Cerebellar nuclear complex (tissue), 1 donor: Measurements from ENCODE around the gene PCK1.

ENCODE experiments used
- DNase-seq, 2 experiments: peaks; one replicate each; lab custom pipeline; 2025; lab: John Stamatoyannopoulos, UW

The PCK1 gene

DNA sequence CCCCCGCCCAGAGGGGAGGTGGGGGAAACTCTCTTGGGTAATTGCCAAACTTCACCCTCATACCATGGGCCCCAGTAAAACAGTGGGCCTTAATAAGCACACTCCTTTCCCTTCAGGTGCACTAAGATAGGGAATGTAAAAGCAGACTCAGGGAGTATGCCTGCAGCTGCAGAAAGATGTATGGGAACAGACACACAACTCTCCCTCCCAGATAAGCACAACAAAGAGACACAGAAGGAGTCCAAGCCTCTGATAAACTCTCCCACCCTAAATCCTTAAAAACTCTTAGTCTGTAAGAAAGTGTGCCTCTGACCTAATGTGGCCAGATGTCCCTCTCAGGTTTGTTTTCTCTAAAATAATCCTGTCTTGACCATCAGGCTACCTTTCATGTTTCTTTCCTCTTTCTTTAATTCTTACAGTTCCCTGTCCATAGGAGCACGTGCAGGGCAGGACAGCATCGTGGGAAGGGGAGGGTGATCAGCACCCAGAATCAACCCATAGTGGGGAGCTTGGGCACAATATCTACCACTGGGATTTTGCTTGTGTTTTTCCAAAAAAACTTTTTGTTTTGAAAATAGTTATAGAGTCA lies 24.7 kb upstream of the PCK1 start:
- DNase-seq = no peak

GRCh38 chr20:57536771-57537724 lies 23.9 kb upstream of the PCK1 start:
- DNase-seq = no peak

DNA sequence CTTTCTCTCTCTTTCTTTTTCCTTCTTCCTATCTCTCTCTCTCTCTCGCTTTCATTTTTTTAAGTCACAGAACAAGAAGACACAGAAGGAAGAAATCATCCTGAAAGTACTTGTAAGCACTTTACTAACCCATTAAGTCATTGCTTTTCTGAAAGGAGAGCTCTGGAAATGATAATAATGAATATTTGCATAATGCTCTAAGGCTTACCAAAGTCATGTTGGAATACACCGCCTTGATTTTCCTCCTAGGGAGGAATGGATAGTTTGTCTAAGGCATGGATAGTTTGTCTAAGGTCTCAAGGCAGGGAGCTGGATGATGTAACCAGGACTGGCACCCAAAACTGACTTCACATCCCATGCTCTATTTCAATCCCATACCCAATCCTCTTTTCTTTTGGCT lies 23.1 kb upstream of the PCK1 start:
- DNase-seq = no peak

DNA sequence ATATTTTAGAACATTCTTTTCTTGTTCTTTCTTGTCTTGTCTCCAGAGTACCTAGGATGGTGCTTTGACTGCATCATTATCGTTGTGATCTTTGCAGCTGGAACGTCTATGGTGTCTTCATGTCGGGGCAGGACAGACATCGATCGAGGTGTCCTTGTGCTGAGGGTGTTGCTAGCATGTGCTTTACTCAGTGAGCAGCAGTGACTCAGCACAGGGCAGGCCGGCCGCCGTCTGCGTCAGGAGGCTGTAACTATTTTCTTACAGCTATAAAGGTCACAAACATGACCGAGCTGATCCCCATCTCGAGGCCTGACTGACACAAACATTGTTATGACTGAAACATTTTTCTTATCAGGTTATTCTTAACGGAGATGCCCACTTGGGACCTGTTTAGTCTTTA lies 21.0 kb upstream of the PCK1 start:
- no peak for DNase-seq

- no peak for DNase-seq
These were observed 19.9 kb upstream of the PCK1 start for GRCh38 chr20:57540890-57541580.

DNA sequence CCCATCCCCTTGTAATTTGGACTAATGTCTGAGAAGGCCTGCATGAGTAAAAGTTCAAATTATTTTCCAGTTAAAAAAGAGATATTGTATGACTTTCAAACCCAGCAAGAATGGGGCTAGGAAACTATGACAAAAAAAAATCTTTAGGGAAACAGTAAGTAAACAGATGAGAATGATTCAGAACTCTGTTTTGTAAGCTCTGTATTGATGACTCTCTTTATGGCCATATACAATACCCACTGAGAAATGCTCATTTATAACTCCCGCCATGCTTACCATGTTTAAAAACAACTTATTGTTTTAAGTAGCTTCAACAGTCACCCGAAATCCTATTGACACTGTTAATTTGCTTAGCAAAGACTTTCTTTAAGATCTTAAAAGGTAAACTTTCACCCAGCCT lies 17.2 kb upstream of the PCK1 start:
- DNase-seq = no peak

- DNase-seq = no peak
These were observed 15.9 kb upstream of the PCK1 start for GRCh38 chr20:57544838-57545564.

DNA sequence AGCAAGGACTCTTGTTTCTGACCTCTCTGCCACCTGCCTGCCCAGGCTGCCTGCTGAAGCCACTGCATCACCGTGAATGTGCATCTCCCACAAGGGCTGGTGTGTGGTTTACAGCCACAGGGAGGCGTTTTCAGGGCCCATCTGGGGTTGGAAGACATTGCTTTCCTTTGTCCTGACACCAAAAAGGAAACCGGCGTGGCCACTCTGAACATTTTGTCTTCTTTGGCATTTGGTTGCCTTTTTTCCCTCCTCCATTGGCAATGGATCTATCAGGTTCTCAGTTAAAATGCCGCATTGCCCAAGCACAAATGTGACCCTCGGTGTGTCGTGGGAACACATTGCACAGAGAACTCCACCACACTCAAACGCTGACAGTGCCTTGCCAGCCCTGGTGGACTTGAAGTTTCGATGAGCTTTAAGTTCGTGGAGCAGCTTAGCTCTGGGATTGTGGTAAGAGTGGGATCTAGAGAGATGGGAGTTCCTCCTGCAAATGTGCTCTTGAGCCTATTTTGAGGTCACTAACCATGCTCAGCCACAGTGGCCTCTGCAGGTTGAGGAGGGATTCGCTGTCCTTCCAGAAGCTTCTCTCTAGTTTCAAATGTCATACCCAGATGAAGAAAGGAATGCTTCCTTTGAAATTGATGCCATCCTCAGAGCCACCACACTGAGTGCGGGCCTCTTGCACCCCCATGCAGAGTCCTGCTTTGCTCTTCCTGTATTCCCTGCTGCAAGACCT lies 14.8 kb upstream of the PCK1 start:
- no peak for DNase-seq

DNA sequence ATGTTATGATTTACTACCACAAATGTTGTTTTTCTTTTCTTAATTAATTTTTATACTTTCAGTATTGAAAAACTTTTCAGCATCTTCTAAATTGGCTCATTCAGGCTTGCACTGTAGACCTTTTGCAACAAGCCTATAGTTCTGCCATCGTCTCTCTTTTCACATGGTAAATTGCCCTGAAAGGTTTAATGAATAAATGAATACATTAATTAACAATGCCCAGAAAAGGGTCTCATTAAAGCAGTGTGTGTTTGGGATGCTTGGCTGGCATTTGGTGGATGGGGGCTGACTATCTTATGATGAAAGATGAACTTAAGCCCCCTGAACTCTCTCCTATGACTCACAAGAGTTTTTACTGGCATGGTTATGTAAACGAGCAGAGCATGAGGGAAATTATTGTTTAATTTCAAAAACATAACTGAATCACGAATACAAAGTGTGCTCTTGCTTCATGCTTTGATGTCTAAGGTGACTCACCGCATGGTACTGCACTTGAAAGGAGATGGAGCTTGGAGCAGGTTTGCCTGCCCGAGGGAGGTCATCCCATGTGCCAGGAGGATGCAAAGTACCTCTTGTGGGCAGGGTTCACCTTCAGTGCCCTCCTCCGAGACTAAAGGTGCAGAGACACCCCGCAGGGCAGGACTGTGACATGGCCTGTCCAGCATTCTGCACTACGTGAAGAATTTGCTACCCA lies 13.8 kb upstream of the PCK1 start:
- DNase-seq = no peak

GRCh38 chr20:57548177-57549058 lies 12.5 kb upstream of the PCK1 start:
- no peak for DNase-seq

DNA sequence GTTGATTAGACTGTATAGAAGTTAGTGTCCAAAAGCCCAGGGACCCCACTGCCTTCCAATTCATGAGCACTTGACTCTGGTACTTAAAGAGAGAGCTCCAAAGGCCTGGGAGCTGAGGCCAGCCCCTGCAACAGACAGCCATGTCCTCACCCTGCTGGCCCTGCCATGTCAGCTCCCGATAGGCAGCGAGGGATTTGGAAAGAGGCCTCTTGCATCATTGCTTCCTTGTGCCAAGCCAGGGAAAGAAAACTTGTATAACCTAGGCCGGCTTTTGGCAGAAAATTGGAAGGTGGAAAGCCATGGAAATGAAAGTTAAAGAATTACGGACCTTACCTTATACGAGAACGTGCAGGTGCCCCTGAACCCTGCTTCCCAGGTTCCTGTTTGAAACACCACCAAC lies 8.4 kb upstream of the PCK1 start:
- no peak for DNase-seq

- DNase-seq = no peak
These were observed 7.4 kb upstream of the PCK1 start for GRCh38 chr20:57553376-57554018.

- no peak for DNase-seq
These were observed 5.3 kb upstream of the PCK1 start for GRCh38 chr20:57555457-57556184.

DNA sequence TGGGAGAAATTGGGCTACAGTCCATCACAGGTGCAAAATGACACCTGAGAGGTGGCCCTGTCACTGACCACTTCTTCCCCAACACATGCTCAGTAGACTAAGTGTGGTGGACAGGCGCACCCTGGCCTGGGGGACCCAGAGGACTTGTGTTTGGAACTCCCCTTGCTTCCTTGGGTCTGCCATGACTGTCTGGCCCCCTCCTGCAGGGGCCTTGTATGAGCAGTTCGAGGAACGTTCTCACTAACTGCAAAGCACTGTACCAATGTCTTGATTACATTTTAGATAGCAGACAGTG lies 4.0 kb upstream of the PCK1 start:
- DNase-seq = no peak

DNA sequence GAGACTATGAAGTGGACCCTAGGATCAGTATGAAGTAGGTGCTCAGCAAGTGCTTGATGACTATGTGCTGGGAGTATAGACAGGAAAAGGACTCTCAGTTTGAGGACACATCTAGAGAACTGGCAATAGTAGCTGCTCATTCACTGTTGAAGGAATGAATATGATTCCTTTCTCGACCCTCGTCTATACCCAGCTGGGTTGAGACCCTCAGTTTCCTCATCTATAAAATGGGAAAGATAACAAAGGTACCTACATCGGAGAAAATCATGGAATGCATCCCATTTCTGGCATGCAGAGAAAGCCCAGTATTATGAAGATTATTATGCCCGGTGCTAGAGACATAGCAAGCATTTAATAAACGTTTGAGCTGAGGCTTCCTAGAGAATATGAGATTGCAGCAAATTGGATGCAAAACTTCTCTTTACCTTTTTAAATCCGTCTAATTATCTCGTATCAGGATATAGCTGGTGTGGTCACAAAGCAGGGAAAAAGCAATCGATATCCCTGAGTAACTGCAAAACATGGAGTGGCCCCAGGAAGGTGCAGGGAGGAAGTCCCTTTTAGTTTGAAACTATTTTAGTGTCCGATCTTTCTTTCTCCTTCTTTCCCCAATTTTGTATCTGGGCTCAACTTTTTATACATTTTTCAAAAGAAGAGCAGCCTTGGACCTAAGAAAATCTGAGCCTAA lies 2.8 kb upstream of the PCK1 start:
- no peak for DNase-seq

DNA sequence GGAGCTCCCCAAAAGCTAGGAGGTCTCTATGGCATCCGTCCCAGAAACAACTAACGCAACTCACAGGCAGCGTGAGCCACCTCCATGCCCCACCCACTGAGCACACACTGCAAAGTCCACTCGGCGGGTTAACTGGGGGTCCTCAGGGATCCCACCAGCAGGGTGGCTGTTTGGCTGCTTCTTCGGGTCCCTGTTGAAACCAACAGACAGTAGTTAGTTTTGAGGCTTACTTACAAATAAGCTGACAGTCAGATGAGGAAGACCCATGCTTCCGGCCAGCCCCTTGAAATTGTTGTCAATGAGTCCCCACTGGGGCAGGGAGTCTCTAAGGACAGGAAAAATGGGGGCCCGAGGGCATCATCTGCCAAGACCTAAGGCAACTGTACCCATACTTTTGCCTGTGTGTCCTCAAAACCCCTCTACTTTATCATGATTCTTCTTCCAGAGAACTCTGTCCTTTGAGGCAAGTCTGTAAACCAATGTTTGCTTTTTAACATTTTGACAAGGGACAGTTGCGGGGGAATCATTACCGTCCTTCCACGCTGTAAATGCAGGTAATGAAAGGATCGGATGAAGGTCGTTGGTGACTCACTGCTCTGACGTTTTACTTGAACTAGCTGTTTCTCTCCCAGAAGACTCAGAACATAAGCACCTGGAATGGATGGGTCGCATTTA lies 2.2 kb upstream of the PCK1 start:
- DNase-seq = no peak

GRCh38 chr20:57559289-57559634 lies 1.6 kb upstream of the PCK1 start:
- DNase-seq = no peak
